Rectal smooth muscle tissue (tissue), 1 donor: ENCODE measurements around the gene SORD.

Experiments
- H3K27ac ChIP-seq: one replicate; pipeline ENCODE4 v1.7.0; 2013; ENCODE audit warnings: low read depth, low read length, inconsistent platforms
- H3K27me3 ChIP-seq: one replicate; pipeline ENCODE4 v1.7.0; 2013; ENCODE audit warnings: low read length; ENCODE audit not compliant: control insufficient read depth, insufficient read depth
- H3K36me3 ChIP-seq: one replicate; pipeline ENCODE4 v1.7.0; 2013; ENCODE audit warnings: low read length; ENCODE audit not compliant: control insufficient read depth, insufficient read depth
- H3K4me1 ChIP-seq: one replicate; pipeline ENCODE4 v1.7.0; 2013; ENCODE audit warnings: low read length; ENCODE audit not compliant: control insufficient read depth, insufficient read depth
- H3K4me3 ChIP-seq: one replicate; pipeline ENCODE4 v1.7.0; 2013; ENCODE audit warnings: low read length
- H3K9ac ChIP-seq: one replicate; pipeline ENCODE4 v1.7.0; 2013; ENCODE audit warnings: low read length

SORD gene

DNA sequence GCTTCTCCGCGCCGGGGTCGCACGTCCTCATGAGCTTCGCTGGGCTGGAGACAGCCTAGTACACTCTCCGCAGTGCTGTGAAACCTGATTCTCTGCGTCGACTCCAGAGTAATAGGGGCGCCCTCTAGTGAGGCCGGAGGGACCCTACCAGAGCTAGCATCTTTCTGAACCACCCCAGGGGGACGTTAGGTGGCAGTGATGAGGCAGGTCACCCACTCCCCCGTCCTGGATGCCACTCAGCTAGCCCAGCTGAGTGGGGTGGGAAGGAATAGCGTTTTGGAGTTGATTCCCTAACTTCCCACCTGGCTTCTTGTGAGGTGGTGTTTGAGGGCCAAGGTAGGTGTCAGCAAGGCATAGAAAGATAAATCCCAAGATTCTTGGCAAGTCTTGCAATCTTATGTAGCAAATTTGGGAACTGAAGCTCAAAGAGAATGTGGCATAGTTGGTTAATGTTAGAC is 95.2 kb downstream of the SORD start:
- Histone ChIP-seq H3K27me3 (peaks cover 42% of the 10 kb centered on the region), H3K9ac (no peak overlapping the region), H3K36me3 (no peaks in the 10 kb centered on the region), H3K27ac (no peak overlapping the region), H3K4me3 (peak overlapping the region; percentile 35), H3K4me1 (peaks cover 3% of the 10 kb centered on the region)

- Histone ChIP-seq H3K4me1 (peaks cover 3% of the 10 kb centered on the region), H3K4me3 (no peak overlapping the region), H3K27me3 (peaks cover 36% of the 10 kb centered on the region), H3K36me3 (no peaks in the 10 kb centered on the region), H3K9ac (no peak overlapping the region), H3K27ac (no peak overlapping the region)
Observed at GRCh38 chr15:45118996-45119395, 96.0 kb downstream of the SORD start.

DNA sequence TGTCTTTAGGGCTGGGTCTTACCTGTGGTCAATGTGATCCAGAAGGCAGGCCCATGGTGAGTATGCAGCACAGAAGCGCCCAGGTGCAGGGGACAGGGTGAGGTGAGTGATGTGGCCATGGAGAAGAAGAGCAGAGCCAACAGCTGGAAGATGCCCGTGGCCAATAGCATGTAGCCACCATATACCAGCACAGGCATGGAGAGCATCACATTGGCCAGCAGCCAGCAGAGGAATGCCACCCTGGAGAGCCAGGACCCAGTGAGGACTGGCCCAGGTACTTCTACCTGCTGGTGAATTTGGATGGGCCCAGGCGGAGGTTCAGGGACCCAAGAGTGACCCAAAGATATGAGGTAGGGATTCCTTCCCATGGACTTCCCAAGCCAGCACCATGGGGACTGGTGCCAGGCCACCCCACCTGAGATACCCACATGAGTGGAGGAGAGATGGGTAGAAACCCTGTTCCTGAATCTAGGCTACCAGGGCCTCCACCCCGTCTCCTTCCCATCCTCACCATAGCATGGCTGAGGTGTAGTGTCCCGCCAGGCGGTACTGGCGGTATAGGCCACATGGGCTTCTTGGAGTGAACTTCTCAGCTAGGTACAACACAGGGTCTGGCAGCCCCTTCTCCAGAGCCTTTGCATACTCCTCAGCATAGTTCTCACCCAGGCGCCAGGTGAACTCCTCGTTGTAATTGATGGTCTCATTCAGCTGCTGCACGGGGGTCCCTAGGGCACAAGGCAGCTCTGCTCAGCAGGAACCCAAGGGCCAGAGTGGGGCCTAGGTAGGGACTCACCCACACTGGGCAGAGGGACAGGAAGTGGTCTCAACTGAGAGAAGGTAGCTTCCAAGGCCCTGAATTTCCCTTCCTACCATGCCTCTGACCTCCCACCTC is 97.3 kb downstream of the SORD start:
- Histone ChIP-seq H3K27me3 (peaks cover 26% of the 10 kb centered on the region), H3K4me1 (peaks cover 3% of the 10 kb centered on the region), H3K36me3 (no peaks in the 10 kb centered on the region), H3K4me3 (no peak overlapping the region), H3K27ac (no peak overlapping the region), H3K9ac (no peak overlapping the region)

DNA sequence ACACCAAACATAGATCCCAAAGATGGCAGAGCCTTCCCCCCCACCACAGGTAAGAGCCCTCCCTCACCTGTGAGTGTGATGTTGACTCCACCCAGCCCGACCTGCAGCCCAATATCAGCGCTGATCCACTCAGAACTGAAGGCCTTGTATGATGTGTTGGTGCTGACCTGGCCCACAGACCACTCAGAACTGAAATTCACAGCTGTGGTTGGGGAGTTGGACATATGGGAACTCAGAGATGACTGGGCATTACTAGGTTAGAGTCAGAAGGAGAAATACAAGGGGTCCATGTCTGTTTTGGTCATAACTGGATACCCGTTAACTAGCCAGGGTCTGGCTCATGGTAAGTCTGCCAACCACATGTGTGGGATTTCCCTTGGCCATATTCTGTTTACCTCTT is 98.0 kb downstream of the SORD start:
- H3K4me1 ChIP-seq: peaks cover 3% of the 10 kb centered on the region
- H3K27me3 ChIP-seq: peaks cover 21% of the 10 kb centered on the region
- no peaks in the 10 kb centered on the region for H3K36me3 ChIP-seq
- H3K27ac ChIP-seq: no peak overlapping the region
- no peak overlapping the region for H3K9ac ChIP-seq
- H3K4me3 ChIP-seq: no peak overlapping the region

- H3K27me3 ChIP-seq: peaks cover 17% of the 10 kb centered on the region
- H3K4me3 ChIP-seq: no peak overlapping the region
- no peak overlapping the region for H3K27ac ChIP-seq
- no peak overlapping the region for H3K9ac ChIP-seq
- H3K4me1 ChIP-seq: peaks cover 3% of the 10 kb centered on the region
- no peaks in the 10 kb centered on the region for H3K36me3 ChIP-seq
Observed at GRCh38 chr15:45121706-45122417, 98.9 kb downstream of the SORD start.

DNA sequence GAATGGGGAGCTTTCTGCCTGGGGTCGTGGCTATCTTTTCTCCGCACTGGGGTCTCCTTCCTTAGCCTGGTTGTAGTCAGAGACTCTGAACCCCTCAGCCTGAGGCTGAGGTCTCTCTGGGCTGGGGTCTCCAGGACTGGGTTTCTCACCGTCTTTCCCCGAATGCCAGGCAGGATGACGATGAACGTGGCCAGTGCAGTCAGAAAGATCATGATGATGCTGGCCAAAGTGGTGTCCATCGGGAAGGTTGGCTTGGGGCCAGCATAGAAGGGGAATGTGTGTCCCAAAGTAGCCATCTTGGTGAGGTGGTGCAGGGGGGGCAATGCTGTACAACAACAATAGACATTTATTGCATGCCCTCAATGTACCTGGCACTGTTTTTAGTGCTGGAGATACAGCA is 99.7 kb downstream of the SORD start:
- Histone ChIP-seq H3K4me1 (no peaks in the 10 kb centered on the region), H3K36me3 (no peaks in the 10 kb centered on the region), H3K4me3 (no peak overlapping the region), H3K27me3 (peaks cover 11% of the 10 kb centered on the region), H3K9ac (no peak overlapping the region), H3K27ac (no peak overlapping the region)

- no peak overlapping the region for H3K4me3 ChIP-seq
- H3K4me1 ChIP-seq: no peaks in the 10 kb centered on the region
- peaks cover 11% of the 10 kb centered on the region for H3K27me3 ChIP-seq
- no peaks in the 10 kb centered on the region for H3K36me3 ChIP-seq
- H3K27ac ChIP-seq: no peak overlapping the region
- H3K9ac ChIP-seq: no peak overlapping the region
Observed at GRCh38 chr15:45123397-45123796, 100.4 kb downstream of the SORD start.

- no peak overlapping the region for H3K27ac ChIP-seq
- no peaks in the 10 kb centered on the region for H3K36me3 ChIP-seq
- no peak overlapping the region for H3K9ac ChIP-seq
- no peaks in the 10 kb centered on the region for H3K4me1 ChIP-seq
- H3K4me3 ChIP-seq: no peak overlapping the region
- H3K27me3 ChIP-seq: peaks cover 13% of the 10 kb centered on the region
Observed at GRCh38 chr15:45126535-45127158, 103.7 kb downstream of the SORD start.
